ENCODE measurements around the gene PERM1. TPM values are rescaled to one million over a fixed set of nuclear protein-coding genes. Genes with fewer than 3 reads are reported as not detected.
A peak's percentile ranks its signal among the peaks of the same experiment; 100 is the strongest.

The PERM1 gene
- polyA plus RNA-seq, 1 donor (not counting 4 experiments of a cell fraction or from before 2014, with no cell fraction given), result not detected

- DNase-seq (ENCODE audit: low read depth, low spot score) (no peak), FAIRE-seq (no peak)
- H3K9me3 ChIP-seq (ENCODE audit: control insufficient read depth, low read depth, low read length), result no peaks in the 10 kb centered on the region
- no peak overlapping the region for H3K4me3 ChIP-seq (ENCODE audit: control insufficient read depth in 2 of 3, extremely low read depth in 1 of 3, insufficient read depth in 2 of 3, low read depth in 1 of 3, low read length in 3 of 3)
- peak; percentile 85 for TF ChIP-seq EZH2 (IDR thresholded peaks at IDR 0.05; ENCODE audit: low read length)
- TF ChIP-seq, protein P1, sequence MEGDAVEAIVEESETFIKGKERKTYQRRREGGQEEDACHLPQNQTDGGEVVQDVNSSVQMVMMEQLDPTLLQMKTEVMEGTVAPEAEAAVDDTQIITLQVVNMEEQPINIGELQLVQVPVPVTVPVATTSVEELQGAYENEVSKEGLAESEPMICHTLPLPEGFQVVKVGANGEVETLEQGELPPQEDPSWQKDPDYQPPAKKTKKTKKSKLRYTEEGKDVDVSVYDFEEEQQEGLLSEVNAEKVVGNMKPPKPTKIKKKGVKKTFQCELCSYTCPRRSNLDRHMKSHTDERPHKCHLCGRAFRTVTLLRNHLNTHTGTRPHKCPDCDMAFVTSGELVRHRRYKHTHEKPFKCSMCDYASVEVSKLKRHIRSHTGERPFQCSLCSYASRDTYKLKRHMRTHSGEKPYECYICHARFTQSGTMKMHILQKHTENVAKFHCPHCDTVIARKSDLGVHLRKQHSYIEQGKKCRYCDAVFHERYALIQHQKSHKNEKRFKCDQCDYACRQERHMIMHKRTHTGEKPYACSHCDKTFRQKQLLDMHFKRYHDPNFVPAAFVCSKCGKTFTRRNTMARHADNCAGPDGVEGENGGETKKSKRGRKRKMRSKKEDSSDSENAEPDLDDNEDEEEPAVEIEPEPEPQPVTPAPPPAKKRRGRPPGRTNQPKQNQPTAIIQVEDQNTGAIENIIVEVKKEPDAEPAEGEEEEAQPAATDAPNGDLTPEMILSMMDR (optimal IDR thresholded peaks at IDR 0.05 in 1 of 3, IDR thresholded peaks at IDR 0.05 in 1 of 3, conservative IDR thresholded peaks at IDR 0.05 in 1 of 3; ENCODE audit: extremely low read depth in 1 of 3, insufficient read depth in 2 of 3, low read length in 3 of 3), result no peak
- H3K4me2 ChIP-seq (ENCODE audit: control insufficient read depth, extremely low read depth, insufficient read depth, low read depth, low read length), result no peak overlapping the region
- dilution Hi-C loops (cut with MboI; ENCODE audit: extremely low pct_ligation_motif_present, low sequenced_read_pairs), result no loop called here
- peaks cover 53% of the 10 kb centered on the region for H3K27me3 ChIP-seq (ENCODE audit: control insufficient read depth, extremely low read depth, insufficient read depth, low read length)
- H4K20me1 ChIP-seq (ENCODE audit: control insufficient read depth, extremely low read depth, insufficient read depth, low read length), result no peaks in the 10 kb centered on the region
- peaks cover 6 to 14% of the 10 kb centered on the region in 2 experiments for H3K36me3 ChIP-seq (ENCODE audit: control insufficient read depth in 2 of 2, extremely low read depth in 1 of 2, insufficient read depth in 2 of 2, low read length in 2 of 2)
- no peak overlapping the region for H3K9ac ChIP-seq (ENCODE audit: control insufficient read depth, extremely low read depth, insufficient read depth, low read length)
- no peak overlapping the region for H2AFZ ChIP-seq (ENCODE audit: control insufficient read depth, low read length)
- no peaks in the 10 kb centered on the region for H3K79me2 ChIP-seq (ENCODE audit: control insufficient read depth, insufficient read depth, low read length)
- no peaks in the 10 kb centered on the region for H3K9me1 ChIP-seq (ENCODE audit: control insufficient read depth, extremely low read depth, insufficient read depth, low read length)
- H3K4me1 ChIP-seq (ENCODE audit: control insufficient read depth, extremely low read depth, insufficient read depth, low read length), result peaks cover 11% of the 10 kb centered on the region
- no peak overlapping the region for H3K27ac ChIP-seq (ENCODE audit: control insufficient read depth, insufficient read depth, low read length)
These were observed 39.5 kb downstream of the PERM1 start for GRCh38 chr1:942411-942821.

GRCh38 chr1:941588-942383 lies 40.1 kb downstream of the PERM1 start:
- H3K9me1 ChIP-seq (ENCODE audit: control insufficient read depth, extremely low read depth, insufficient read depth, low read length), result no peaks in the 10 kb centered on the region
- H3K79me2 ChIP-seq (ENCODE audit: control insufficient read depth, insufficient read depth, low read length), result no peaks in the 10 kb centered on the region
- H2AFZ ChIP-seq (ENCODE audit: control insufficient read depth, low read length), result no peak overlapping the region
- H3K36me3 ChIP-seq (ENCODE audit: control insufficient read depth in 2 of 2, extremely low read depth in 1 of 2, insufficient read depth in 2 of 2, low read length in 2 of 2), result peaks cover 6 to 11% of the 10 kb centered on the region in 2 experiments
- no peak overlapping the region for H3K27ac ChIP-seq (ENCODE audit: control insufficient read depth, insufficient read depth, low read length)
- DNase-seq (ENCODE audit: low read depth, low spot score) (no peak), FAIRE-seq (no peak)
- H3K9ac ChIP-seq (ENCODE audit: control insufficient read depth, extremely low read depth, insufficient read depth, low read length), result no peak overlapping the region
- dilution Hi-C loops (cut with MboI; ENCODE audit: extremely low pct_ligation_motif_present, low sequenced_read_pairs), result no loop called here
- peaks cover 56% of the 10 kb centered on the region for H3K27me3 ChIP-seq (ENCODE audit: control insufficient read depth, extremely low read depth, insufficient read depth, low read length)
- no peaks in the 10 kb centered on the region for H3K9me3 ChIP-seq (ENCODE audit: control insufficient read depth, low read depth, low read length)
- H3K4me3 ChIP-seq (ENCODE audit: control insufficient read depth in 2 of 3, extremely low read depth in 1 of 3, insufficient read depth in 2 of 3, low read depth in 1 of 3, low read length in 3 of 3), result peak overlapping the region; percentile 3 to 32 (median 27)
- TF ChIP-seq, protein P1 (optimal IDR thresholded peaks at IDR 0.05 in 1 of 3, IDR thresholded peaks at IDR 0.05 in 1 of 3, conservative IDR thresholded peaks at IDR 0.05 in 1 of 3; ENCODE audit: extremely low read depth in 1 of 3, insufficient read depth in 2 of 3, low read length in 3 of 3), result no peak
- no peak for TF ChIP-seq EZH2 (IDR thresholded peaks at IDR 0.05; ENCODE audit: low read length)
- H4K20me1 ChIP-seq (ENCODE audit: control insufficient read depth, extremely low read depth, insufficient read depth, low read length), result no peaks in the 10 kb centered on the region
- H3K4me1 ChIP-seq (ENCODE audit: control insufficient read depth, extremely low read depth, insufficient read depth, low read length), result peaks cover 11% of the 10 kb centered on the region
- H3K4me2 ChIP-seq (ENCODE audit: control insufficient read depth, extremely low read depth, insufficient read depth, low read depth, low read length), result peak overlapping the region; percentile 51

All from keratinocyte (primary cell).